ENCODE data around the gene TBX10.
A peak's percentile ranks its signal among the peaks of the same experiment; 100 is the strongest.

Gene TBX10

GRCh38 chr11:67644472-67645418 is 5.2 kb upstream of the TBX10 start:
- DNase-seq, result no peak

GRCh38 chr11:67644042-67644441 is 4.5 kb upstream of the TBX10 start:
- DNase-seq, result peak; percentile 75

GRCh38 chr11:67642173-67643120 is 2.9 kb upstream of the TBX10 start:
- no peak for DNase-seq

- DNase-seq, result no peak
These were observed 2.0 kb upstream of the TBX10 start for GRCh38 chr11:67641338-67642172.

GRCh38 chr11:67640758-67641337 is 1.3 kb upstream of the TBX10 start:
- DNase-seq, result no peak

- peak; percentile 93 for DNase-seq
These were observed 626 bp upstream of the TBX10 start for GRCh38 chr11:67640021-67640757.

GRCh38 chr11:67638535-67639437 is 777 bp downstream of the TBX10 start:
- no peak for DNase-seq

GRCh38 chr11:67637441-67637840 is 2.1 kb downstream of the TBX10 start:
- DNase-seq, result peak; percentile 44

- no peak for DNase-seq
These were observed 2.6 kb downstream of the TBX10 start for GRCh38 chr11:67636962-67637361.

- DNase-seq, result no peak
These were observed 4.4 kb downstream of the TBX10 start for GRCh38 chr11:67635231-67635521.

- peak; percentile 92 for DNase-seq
These were observed 5.0 kb downstream of the TBX10 start for GRCh38 chr11:67634366-67635230.

- no peak for DNase-seq
These were observed 5.7 kb downstream of the TBX10 start for GRCh38 chr11:67633758-67634365.

GRCh38 chr11:67632982-67633755 is 6.4 kb downstream of the TBX10 start:
- DNase-seq, result no peak

GRCh38 chr11:67632175-67632981 is 7.2 kb downstream of the TBX10 start:
- DNase-seq, result peak; percentile 75

- no peak for DNase-seq
These were observed 7.7 kb downstream of the TBX10 start for GRCh38 chr11:67631853-67632174.

GRCh38 chr11:67631411-67631810 is 8.2 kb downstream of the TBX10 start:
- no peak for DNase-seq

GRCh38 chr11:67630943-67631331 is 8.6 kb downstream of the TBX10 start:
- no peak for DNase-seq
